HuH-7 (cell line): ENCODE data around the gene CPPED1.
"Not testable (repeated sequence)": the region's sequence is repeated elsewhere in the genome, so short reads cannot be mapped to it uniquely, and the experiment has no call there.

Source experiments
- DNase-seq: peaks from one replicate; pipeline ENCODE4 v3.0.0; 2011; ENCODE audit warnings: low spot score

CPPED1 gene

GRCh38 chr16:12803203-12804093, at the start of gene CPPED1:
Gene CPPED1 (minus strand): TSS chr16:12803887. CDS start chr16:12803776, 111 bp downstream.
- peak; percentile 74 for DNase-seq

GRCh38 chr16:12850186-12850585, 46.5 kb upstream of the CPPED1 start:
- DNase-seq: no peak

- DNase-seq: no peak
Measured at GRCh38 chr16:12846592-12846991, 42.9 kb upstream of the CPPED1 start.

- no peak for DNase-seq
Measured at GRCh38 chr16:12845282-12845681, 41.6 kb upstream of the CPPED1 start.

GRCh38 chr16:12837756-12838155, 34.1 kb upstream of the CPPED1 start:
- no peak for DNase-seq

- no peak for DNase-seq
Measured at GRCh38 chr16:12837291-12837690, 33.6 kb upstream of the CPPED1 start.

GRCh38 chr16:12833926-12834325, 30.2 kb upstream of the CPPED1 start:
- no peak for DNase-seq

GRCh38 chr16:12829096-12829888, 25.6 kb upstream of the CPPED1 start:
- DNase-seq: no peak

GRCh38 chr16:12828206-12828605, 24.5 kb upstream of the CPPED1 start:
- DNase-seq: no peak

GRCh38 chr16:12826559-12826958, 22.9 kb upstream of the CPPED1 start:
- DNase-seq: no peak

GRCh38 chr16:12819126-12820117, 15.7 kb upstream of the CPPED1 start:
- DNase-seq: peak; percentile 52

GRCh38 chr16:12818326-12818725, 14.6 kb upstream of the CPPED1 start:
- DNase-seq: no peak

- not testable (repeated sequence) for DNase-seq
Measured at GRCh38 chr16:12816791-12817214, 13.1 kb upstream of the CPPED1 start.

- DNase-seq: no peak
Measured at GRCh38 chr16:12815361-12815760, 11.7 kb upstream of the CPPED1 start.

- DNase-seq: not testable (repeated sequence)
Measured at GRCh38 chr16:12813734-12814133, 10.0 kb upstream of the CPPED1 start.

GRCh38 chr16:12813321-12813720, 9.6 kb upstream of the CPPED1 start:
- not testable (repeated sequence) for DNase-seq

- DNase-seq: no peak
Measured at GRCh38 chr16:12811441-12812383, 8.0 kb upstream of the CPPED1 start.

- DNase-seq: no peak
Measured at GRCh38 chr16:12805066-12805465, 1.4 kb upstream of the CPPED1 start.

GRCh38 chr16:12804395-12804794, 708 bp upstream of the CPPED1 start:
- DNase-seq: no peak

- DNase-seq: no peak
Measured at GRCh38 chr16:12802661-12803060, 1.0 kb downstream of the CPPED1 start.

GRCh38 chr16:12802048-12802447, 1.6 kb downstream of the CPPED1 start:
- no peak for DNase-seq
